Fibroblast of peridontal ligament (primary cell): ENCODE data around the gene OR4D1.
A peak's percentile ranks its signal among the peaks of the same experiment; 100 is the strongest.
"Not testable (repeated sequence)": the region's sequence is repeated elsewhere in the genome, so short reads cannot be mapped to it uniquely, and the experiment has no call there.

Experiments
- DNase-seq: peaks from one replicate; pipeline ENCODE4 v3.0.0-alpha.2; 2010; ENCODE audit errors: extremely low read depth

Gene OR4D1

GRCh38 chr17:58147930-58148434, at the start of gene OR4D1:
Gene OR4D1 (plus strand): TSS chr17:58148384. CDS start chr17:58155154, 6,770 bp downstream.
- DNase-seq = no peak

- DNase-seq = no peak
Observed at GRCh38 chr17:58100506-58100905, 47.7 kb upstream of the OR4D1 start.

GRCh38 chr17:58101898-58102297, 46.3 kb upstream of the OR4D1 start:
- DNase-seq = not testable (repeated sequence)

- DNase-seq = no peak
Observed at GRCh38 chr17:58105093-58105492, 43.1 kb upstream of the OR4D1 start.

GRCh38 chr17:58107306-58107705, 40.9 kb upstream of the OR4D1 start:
- no peak for DNase-seq

GRCh38 chr17:58109197-58109596, 39.0 kb upstream of the OR4D1 start:
- no peak for DNase-seq

- DNase-seq = no peak
Observed at GRCh38 chr17:58110012-58110411, 38.2 kb upstream of the OR4D1 start.

GRCh38 chr17:58111676-58112075, 36.5 kb upstream of the OR4D1 start:
- no peak for DNase-seq

GRCh38 chr17:58112970-58113631, 35.1 kb upstream of the OR4D1 start:
- DNase-seq = peak; percentile 73

- no peak for DNase-seq
Observed at GRCh38 chr17:58113947-58114346, 34.2 kb upstream of the OR4D1 start.

GRCh38 chr17:58117382-58117781, 30.8 kb upstream of the OR4D1 start:
- no peak for DNase-seq

- DNase-seq = no peak
Observed at GRCh38 chr17:58119491-58119890, 28.7 kb upstream of the OR4D1 start.

- peak; percentile 67 for DNase-seq
Observed at GRCh38 chr17:58120195-58120822, 27.9 kb upstream of the OR4D1 start.

GRCh38 chr17:58121925-58122324, 26.3 kb upstream of the OR4D1 start:
- peak; percentile 63 for DNase-seq

- no peak for DNase-seq
Observed at GRCh38 chr17:58127846-58128245, 20.3 kb upstream of the OR4D1 start.

GRCh38 chr17:58132697-58133096, 15.5 kb upstream of the OR4D1 start:
- DNase-seq = not testable (repeated sequence)

GRCh38 chr17:58136669-58137279, 11.4 kb upstream of the OR4D1 start:
- DNase-seq = no peak

- DNase-seq = no peak
Observed at GRCh38 chr17:58141505-58141904, 6.7 kb upstream of the OR4D1 start.

GRCh38 chr17:58143335-58143734, 4.8 kb upstream of the OR4D1 start:
- not testable (repeated sequence) for DNase-seq

- no peak for DNase-seq
Observed at GRCh38 chr17:58144801-58145200, 3.4 kb upstream of the OR4D1 start.

- DNase-seq = no peak
Observed at GRCh38 chr17:58148609-58149008, 425 bp downstream of the OR4D1 start.

GRCh38 chr17:58150394-58150793, 2.2 kb downstream of the OR4D1 start:
- no peak for DNase-seq

- no peak for DNase-seq
Observed at GRCh38 chr17:58153046-58153445, 4.9 kb downstream of the OR4D1 start.
